Endothelial cell of umbilical vein (primary cell): ENCODE results near the gene COL9A1. TPM values are rescaled to one million over a fixed set of nuclear protein-coding genes. Genes with fewer than 3 reads are reported as not detected.

Experiments used
- BruUV-seq: library from RNA; stranded (reverse); fragments of 400-500 nt; replicated peaks from 2 replicates; lab custom pipeline; 2021; lab: Mats Ljungman, UMichigan
- CTCF ChIA-PET: fragments of 300-600, 350-600 bp; sonication (Branson Sonifier 250); formaldehyde crosslinking; loops from one replicate; lab custom pipeline; 2021; ENCODE audit warnings: antibody characterized with exemption, inconsistent platforms; lab: Charles Lee
- POLR2A ChIA-PET: fragments of 300-600, 350-600 bp; sonication (Branson Sonifier 250); formaldehyde crosslinking; loops from one replicate; lab custom pipeline; 2021; ENCODE audit warnings: antibody characterized with exemption, inconsistent platforms; lab: Charles Lee
- DNase-seq: peaks from one replicate; pipeline ENCODE4 v3.0.0-alpha.2; 2011; ENCODE audit warnings: low read depth, low spot score
- FAIRE-seq: peaks from 2 replicates; lab custom pipeline; 2011; peaks lifted over from hg19 to GRCh38; lab: Jason Lieb, UNC
- H2AFZ ChIP-seq: 2 replicates; pipeline ENCODE4 v1.6.0; 2012; ENCODE audit warnings: low read depth, low read length, control low read depth, inconsistent platforms
- H3K27ac ChIP-seq: 2 replicates; pipeline ENCODE4 v1.5.1; 2011; ENCODE audit warnings: low read depth, mild to moderate bottlenecking, control low read depth, low read length, moderate library complexity; ENCODE audit not compliant: insufficient read depth
- H3K27me3 ChIP-seq, 2 experiments: 2 replicates each; pipeline versions ENCODE4 v1.6.0 to v1.6.1; 2011; ENCODE audit warnings: low read length in 2 of 2, mixed read lengths in 1 of 2; ENCODE audit not compliant: control insufficient read depth in 2 of 2, insufficient read depth in 2 of 2
- H3K36me3 ChIP-seq, 2 experiments: 2 replicates in 1 of 2; 3 replicates in 1 of 2; pipeline ENCODE4 v1.5.1; 2011; ENCODE audit warnings: low read length in 2 of 2, mild to moderate bottlenecking in 1 of 2, moderate library complexity in 1 of 2; ENCODE audit not compliant: control insufficient read depth in 2 of 2, insufficient read depth in 2 of 2; ENCODE audit errors: extremely low read depth in 1 of 2
- H3K4me1 ChIP-seq: 3 replicates; pipeline ENCODE4 v1.5.1; 2011; ENCODE audit warnings: mild to moderate bottlenecking, low read length; ENCODE audit not compliant: control insufficient read depth, insufficient read depth; ENCODE audit errors: extremely low read depth
- H3K4me2 ChIP-seq: 2 replicates; pipeline ENCODE4 v1.6.1; 2011; ENCODE audit warnings: low read length, control low read depth, mixed read lengths; ENCODE audit not compliant: insufficient read depth
- H3K4me3 ChIP-seq, 3 experiments: fragments of 200-600 bp in 1 of 3; sonication (generic), shearing (Covaris generic) in 1 of 3; replicated peaks in 1 of 3; 2 replicates each; pipeline ENCODE4 v1.5.1; 2011 to 2016; ENCODE audit warnings: control low read depth in 3 of 3, low read length in 3 of 3, mild to moderate bottlenecking in 2 of 3, inconsistent platforms in 1 of 3, low read depth in 1 of 3, moderate library complexity in 1 of 3; ENCODE audit not compliant: insufficient read depth in 1 of 3
- H3K79me2 ChIP-seq: 2 replicates; pipeline ENCODE4 v1.6.0; 2012; ENCODE audit warnings: low read length, inconsistent platforms; ENCODE audit not compliant: control insufficient read depth, insufficient read depth
- H3K9ac ChIP-seq: replicated peaks from 2 replicates; pipeline ENCODE3; 2011; ENCODE audit warnings: low read length, control low read depth; ENCODE audit not compliant: insufficient read depth; ENCODE audit errors: extremely low read depth
- H3K9me1 ChIP-seq: replicated peaks from 3 replicates; pipeline ENCODE4 v1.6.0; 2011; ENCODE audit warnings: mild to moderate bottlenecking, low read length; ENCODE audit not compliant: control insufficient read depth, insufficient read depth; ENCODE audit errors: extremely low read depth
- H3K9me3 ChIP-seq: replicated peaks from 2 replicates; pipeline ENCODE4 v1.5.1; 2012; ENCODE audit warnings: low read length, inconsistent platforms; ENCODE audit not compliant: control insufficient read depth, insufficient read depth
- H4K20me1 ChIP-seq: replicated peaks from 2 replicates; pipeline ENCODE3; 2011; ENCODE audit warnings: mild to moderate bottlenecking, low read length; ENCODE audit not compliant: control insufficient read depth, insufficient read depth; ENCODE audit errors: extremely low read depth
- CTCF ChIP-seq, 2 donors: IDR thresholded peaks; 1 replicate in 1 of 2; 2 replicates in 1 of 2; pipeline ENCODE4 v1.5.1; 2011; ENCODE audit warnings: low read length in 2 of 2, mild to moderate bottlenecking in 2 of 2, moderate library complexity in 2 of 2, control low read depth in 1 of 2, inconsistent platforms in 1 of 2, low read depth in 1 of 2; ENCODE audit not compliant: insufficient read depth in 1 of 2; ENCODE audit errors: extremely low read depth in 1 of 2
- FOS ChIP-seq: IDR thresholded peaks from 2 replicates; pipeline ENCODE4 v1.6.1; 2011; ENCODE audit warnings: mild to moderate bottlenecking, low read length, moderate library complexity, borderline replicate concordance; ENCODE audit not compliant: insufficient read depth
- JUN ChIP-seq: IDR thresholded peaks from 2 replicates; pipeline ENCODE4 v1.6.1; 2011; ENCODE audit warnings: borderline replicate concordance, low read depth; ENCODE audit not compliant: insufficient read length, insufficient read depth
- MYC ChIP-seq: IDR thresholded peaks from one replicate; pipeline ENCODE4 v1.6.1; 2011; ENCODE audit warnings: mild to moderate bottlenecking, low read depth, low read length
- POLR2A ChIP-seq: IDR thresholded peaks from 2 replicates; pipeline ENCODE4 v1.6.1; 2012; ENCODE audit warnings: low read depth, mild to moderate bottlenecking, control low read depth, low read length
- POLR2AphosphoS5 ChIP-seq: IDR thresholded peaks from 2 replicates; pipeline ENCODE4 v1.6.1; 2012; ENCODE audit warnings: low read depth, mild to moderate bottlenecking, control low read depth, low read length, moderate library complexity; ENCODE audit not compliant: insufficient read depth
- dilution Hi-C: fragments of 300-500 bp; cut with MboI; formaldehyde crosslinking; loops from one replicate; pipeline ENCODE4 v1.15.0; 2019; ENCODE audit warnings: low sequenced_read_pairs; ENCODE audit not compliant: extremely low pct_ligation_motif_present
- intact Hi-C: fragments of 100-400 bp; cut with micrococcal nuclease; formaldehyde crosslinking; loops from one replicate; pipeline ENCODE4 v1.10.0; 2022
- polyA plus RNA-seq, 4 experiments: library from polyadenylated mRNA; depleted of rRNA in 3 of 4; stranded (reverse) in 3 of 4; unstranded in 1 of 4; fragments of >200 nt; gene quantifications; 2 replicates each; pipeline versions ENCODE4 v1.2.1 to v1.2.3, GENCODE V29; 2011 to 2012; ENCODE audit warnings: missing spikeins in 1 of 4
- total RNA-seq: library from RNA; stranded (reverse); gene quantifications from 2 replicates; pipeline ENCODE4 v1.2.3, GENCODE V29; 2021
- TF ChIP-seq, protein P1 (sequence below): IDR thresholded peaks from 2 replicates; pipeline ENCODE4 v1.6.1; 2011; ENCODE audit not compliant: insufficient read depth, insufficient read length

COL9A1 gene
- total and polyA plus RNA-seq, 2 donors (not counting 3 experiments of a cell fraction or from before 2014, with no cell fraction given): not detected

DNA sequence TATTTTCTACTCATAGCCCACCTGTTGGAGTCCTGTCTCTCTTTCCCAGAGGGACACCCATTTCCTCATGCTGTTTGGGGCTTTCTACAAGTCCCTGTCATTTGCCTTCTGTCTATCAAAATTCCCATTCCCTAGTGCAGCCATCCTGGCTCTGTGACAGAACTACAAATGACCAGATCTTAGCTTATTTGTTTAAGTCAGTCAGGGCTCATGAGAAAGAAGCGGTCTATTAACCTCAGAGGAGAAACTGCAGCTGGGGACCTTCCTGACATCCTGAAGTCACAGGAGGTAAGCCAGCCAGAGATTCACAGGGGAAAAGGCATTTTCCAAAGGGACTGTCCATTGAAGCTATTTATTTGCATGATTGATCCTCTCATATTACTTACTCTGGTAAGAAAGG lies 1.7 kb upstream of the COL9A1 start:
- Histone ChIP-seq H3K79me2 (no peaks in the 10 kb centered on the region), H3K4me1 (no peaks in the 10 kb centered on the region), H4K20me1 (no peaks in the 10 kb centered on the region), H3K9me1 (no peaks in the 10 kb centered on the region), H3K4me2 (no peak overlapping the region), H3K9ac (no peak overlapping the region), H2AFZ (no peak overlapping the region), H3K27me3 (no peaks in the 10 kb centered on the region), H3K4me3 (no peak overlapping the region), H3K36me3 (no peaks in the 10 kb centered on the region), H3K9me3 (no peaks in the 10 kb centered on the region), H3K27ac (no peak overlapping the region)
- ChIA-PET CTCF (interaction anchor here (1.9 to 2.2 kb wide), 2 partner anchors 9 to 64 kb away, joined by 7 read pairs; no protein-coding TSS in a partner anchor), POLR2A (no interaction called here)
- FAIRE-seq (no peak), DNase-seq (no peak)
- no TSS peak for BruUV-seq
- intact Hi-C loops: no loop called here
- dilution Hi-C loops: no loop called here
- no peak for TF ChIP-seq POLR2A
- no peak for TF ChIP-seq MYC
- TF ChIP-seq CTCF (IDR thresholded peaks at IDR 0.05; ENCODE audit: extremely low read depth in 1 of 2, insufficient read depth in 1 of 2, low read depth in 1 of 2, low read length in 2 of 2): no peak
- TF ChIP-seq FOS: no peak
- TF ChIP-seq, protein P1, sequence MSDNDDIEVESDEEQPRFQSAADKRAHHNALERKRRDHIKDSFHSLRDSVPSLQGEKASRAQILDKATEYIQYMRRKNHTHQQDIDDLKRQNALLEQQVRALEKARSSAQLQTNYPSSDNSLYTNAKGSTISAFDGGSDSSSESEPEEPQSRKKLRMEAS: no peak

GRCh38 chr6:70299456-70299855 lies 3.4 kb downstream of the COL9A1 start:
- Histone ChIP-seq H3K36me3 (no peaks in the 10 kb centered on the region), H2AFZ (no peak overlapping the region), H3K27ac (no peak overlapping the region), H4K20me1 (no peaks in the 10 kb centered on the region), H3K9ac (no peak overlapping the region), H3K9me3 (no peaks in the 10 kb centered on the region), H3K79me2 (no peaks in the 10 kb centered on the region), H3K4me2 (no peak overlapping the region), H3K9me1 (no peaks in the 10 kb centered on the region), H3K27me3 (no peaks in the 10 kb centered on the region), H3K4me3 (no peak overlapping the region), H3K4me1 (no peaks in the 10 kb centered on the region)
- intact Hi-C loops (no loop called here), dilution Hi-C loops (no loop called here)
- BruUV-seq: no TSS peak
- DNase-seq: no peak
- no peak for FAIRE-seq
- TF ChIP-seq, protein P1: no peak
- TF ChIP-seq CTCF (IDR thresholded peaks at IDR 0.05; ENCODE audit: extremely low read depth in 1 of 2, insufficient read depth in 1 of 2, low read depth in 1 of 2, low read length in 2 of 2): no peak
- no peak for TF ChIP-seq MYC
- TF ChIP-seq POLR2AphosphoS5: no peak
- TF ChIP-seq JUN: no peak
- ChIA-PET POLR2A (no interaction called here), CTCF (interaction anchor here (2.3 kb wide), 1 partner anchor 11 kb away, joined by 10 read pairs; no protein-coding TSS in a partner anchor)
